ENCODE measurements around the gene TTLL5.

Gene TTLL5

DNA sequence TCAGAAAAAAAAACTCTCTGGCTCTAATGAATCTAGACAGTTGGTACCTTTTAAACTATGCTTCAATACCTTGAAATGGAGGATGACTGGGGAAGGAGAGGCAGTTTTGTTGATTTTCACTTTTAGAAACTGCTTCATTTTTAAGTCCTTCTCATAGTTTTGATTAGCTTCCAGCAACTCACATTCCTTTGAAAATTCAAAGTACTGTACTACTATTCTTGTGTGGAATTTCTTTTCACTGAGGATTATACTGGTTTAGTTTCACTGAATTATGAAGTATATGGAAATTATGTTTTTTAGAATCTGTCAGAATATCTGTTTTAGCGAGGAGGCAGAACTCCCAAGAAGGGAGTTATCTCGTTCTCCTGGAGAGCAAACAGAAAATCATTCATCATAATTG lies 204.5 kb downstream of the TTLL5 start:
- H2AK5ac ChIP-seq (ENCODE audit: low read depth, low read length), result no peak overlapping the region
- no peak overlapping the region for H4K91ac ChIP-seq (ENCODE audit: low read depth, low read length, poor library complexity)
- H4K8ac ChIP-seq (ENCODE audit: low read depth, low read length), result no peak overlapping the region
- DNase-seq (ENCODE audit: low spot score), result no peak
- H3K27ac ChIP-seq (replicated peaks; ENCODE audit: low read length), result no peak overlapping the region
- H3K4ac ChIP-seq (ENCODE audit: low read length), result no peak overlapping the region
- H3K9me3 ChIP-seq (replicated peaks in 1 of 2; ENCODE audit: control insufficient read depth in 2 of 2, insufficient read depth in 1 of 2, low read depth in 1 of 2, low read length in 2 of 2), result no peaks in the 10 kb centered on the region
- no peak overlapping the region for H2AFZ ChIP-seq (ENCODE audit: low read length)
- H3K4me3 ChIP-seq (ENCODE audit: low read length in 2 of 2), result no peak overlapping the region
- no peak overlapping the region for H3K23ac ChIP-seq (ENCODE audit: low read depth, low read length, poor library complexity)
- no peak overlapping the region for H3K18ac ChIP-seq (ENCODE audit: low read length)
- peaks cover 0 to 14% of the 10 kb centered on the region in 2 donors for H3K36me3 ChIP-seq (replicated peaks in 1 of 2; ENCODE audit: control insufficient read depth in 2 of 2, insufficient read depth in 2 of 2, low read length in 2 of 2)
- H2BK120ac ChIP-seq (ENCODE audit: low read depth, low read length), result no peak overlapping the region
- no peaks in the 10 kb centered on the region for H3K27me3 ChIP-seq (ENCODE audit: control insufficient read depth in 3 of 3, insufficient read depth in 3 of 3, low read depth in 1 of 3, low read length in 3 of 3)
- H2BK5ac ChIP-seq (ENCODE audit: low read length), result no peak overlapping the region
- peaks cover 10 to 12% of the 10 kb centered on the region in 2 donors for H3K4me1 ChIP-seq (ENCODE audit: control insufficient read depth in 2 of 2, insufficient read depth in 1 of 2, low read depth in 1 of 2, low read length in 2 of 2)
- H3K9ac ChIP-seq (ENCODE audit: low read depth, low read length, poor library complexity), result no peak overlapping the region
- no peak overlapping the region for H2BK12ac ChIP-seq (ENCODE audit: low read length)
- H3K79me1 ChIP-seq (ENCODE audit: low read depth, low read length), result no peaks in the 10 kb centered on the region
- no CpG with 5 or more reads among the region's 2 CpGs for WGBS, 2 donors (ENCODE audit: extremely low coverage in 2 of 2, insufficient read length in 2 of 2, insufficient replicate concordance in 1 of 2)
- H2BK15ac ChIP-seq (ENCODE audit: low read length), result no peak overlapping the region
- H3K14ac ChIP-seq (ENCODE audit: low read length), result no peak overlapping the region
- no peak overlapping the region for H3K4me2 ChIP-seq (ENCODE audit: insufficient read depth, low read length, poor library complexity, severe bottlenecking)

DNA sequence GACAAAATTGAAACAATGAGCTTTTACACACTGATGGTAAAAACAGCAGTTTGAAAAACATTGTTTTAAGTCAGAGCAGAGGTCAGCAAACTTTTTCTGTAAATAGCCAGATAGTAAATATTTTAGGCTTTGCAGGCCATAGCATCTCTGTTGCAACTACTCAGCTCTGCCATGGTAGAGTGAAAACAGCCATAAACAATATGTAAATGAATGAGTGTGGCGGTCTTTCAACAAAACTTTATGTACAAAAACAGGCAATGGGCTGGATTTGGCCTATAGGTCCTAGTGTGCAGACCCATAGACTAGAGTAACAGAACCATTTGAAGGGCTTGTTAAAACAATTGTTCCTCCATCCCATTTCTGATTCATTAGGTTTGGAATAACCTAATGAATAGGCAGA lies 205.9 kb downstream of the TTLL5 start:
- H3K4me1 ChIP-seq (ENCODE audit: control insufficient read depth in 2 of 2, insufficient read depth in 1 of 2, low read depth in 1 of 2, low read length in 2 of 2), result peaks cover 8 to 12% of the 10 kb centered on the region in 2 donors
- H3K4me2 ChIP-seq (ENCODE audit: insufficient read depth, low read length, poor library complexity, severe bottlenecking), result no peak overlapping the region
- H2BK5ac ChIP-seq (ENCODE audit: low read length), result no peak overlapping the region
- H3K18ac ChIP-seq (ENCODE audit: low read length), result no peak overlapping the region
- H2AK5ac ChIP-seq (ENCODE audit: low read depth, low read length), result no peak overlapping the region
- H4K8ac ChIP-seq (ENCODE audit: low read depth, low read length), result no peak overlapping the region
- H2AFZ ChIP-seq (ENCODE audit: low read length), result no peak overlapping the region
- WGBS, 2 donors (ENCODE audit: extremely low coverage in 2 of 2, insufficient read length in 2 of 2, insufficient replicate concordance in 1 of 2), result no CpG with 5 or more reads among the region's 1 CpG
- no peaks in the 10 kb centered on the region for H3K27me3 ChIP-seq (ENCODE audit: control insufficient read depth in 3 of 3, insufficient read depth in 3 of 3, low read depth in 1 of 3, low read length in 3 of 3)
- H3K27ac ChIP-seq (replicated peaks; ENCODE audit: low read length), result no peak overlapping the region
- no peaks in the 10 kb centered on the region for H3K9me3 ChIP-seq (replicated peaks in 1 of 2; ENCODE audit: control insufficient read depth in 2 of 2, insufficient read depth in 1 of 2, low read depth in 1 of 2, low read length in 2 of 2)
- no peak overlapping the region for H2BK12ac ChIP-seq (ENCODE audit: low read length)
- no peaks in the 10 kb centered on the region for H3K79me1 ChIP-seq (ENCODE audit: low read depth, low read length)
- H2BK15ac ChIP-seq (ENCODE audit: low read length), result no peak overlapping the region
- no peak overlapping the region for H2BK120ac ChIP-seq (ENCODE audit: low read depth, low read length)
- H3K23ac ChIP-seq (ENCODE audit: low read depth, low read length, poor library complexity), result no peak overlapping the region
- H3K36me3 ChIP-seq (replicated peaks in 1 of 2; ENCODE audit: control insufficient read depth in 2 of 2, insufficient read depth in 2 of 2, low read length in 2 of 2), result peaks cover 0 to 25% of the 10 kb centered on the region in 2 donors
- H3K9ac ChIP-seq (ENCODE audit: low read depth, low read length, poor library complexity), result no peak overlapping the region
- no peak overlapping the region for H3K4me3 ChIP-seq (ENCODE audit: low read length in 2 of 2)
- no peak overlapping the region for H3K14ac ChIP-seq (ENCODE audit: low read length)
- H4K91ac ChIP-seq (ENCODE audit: low read depth, low read length, poor library complexity), result no peak overlapping the region
- DNase-seq (ENCODE audit: low spot score), result no peak
- H3K4ac ChIP-seq (ENCODE audit: low read length), result no peak overlapping the region

DNA sequence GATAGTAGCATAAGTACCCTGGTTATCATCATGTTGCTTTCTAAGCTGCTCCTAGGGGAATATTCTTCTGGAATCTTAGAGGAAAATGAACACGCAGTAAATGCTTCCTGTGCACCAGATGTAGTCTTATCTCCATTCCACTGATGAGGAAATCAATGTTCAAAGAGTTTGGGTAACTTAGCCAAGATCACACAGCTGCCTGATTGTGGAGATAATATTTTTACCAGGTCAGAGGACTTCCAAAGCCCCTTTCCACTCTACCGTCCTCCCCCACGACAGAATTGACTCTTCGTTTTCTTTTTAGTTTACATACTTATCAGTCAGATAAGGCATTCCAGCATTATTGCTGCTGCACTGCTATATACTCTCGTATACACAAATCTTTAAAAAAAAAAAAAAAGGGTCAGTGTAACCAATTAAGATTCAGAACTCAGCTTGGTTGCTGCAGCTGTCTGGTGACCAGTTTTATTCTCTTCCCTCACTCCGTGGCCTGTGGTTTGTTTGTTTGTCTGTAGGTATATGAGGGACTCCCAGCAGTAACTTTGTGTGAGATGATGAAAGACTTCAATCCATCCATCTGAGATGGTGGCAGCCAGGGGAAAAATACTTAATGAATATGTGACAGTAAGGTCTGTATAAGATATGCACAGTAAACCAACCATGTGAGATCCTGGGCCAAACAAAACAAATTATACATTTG lies 210.3 kb downstream of the TTLL5 start:
- Histone ChIP-seq H2BK12ac (ENCODE audit: low read length) (no peak overlapping the region), H3K27me3 (ENCODE audit: control insufficient read depth in 3 of 3, insufficient read depth in 3 of 3, low read depth in 1 of 3, low read length in 3 of 3) (no peaks in the 10 kb centered on the region), H2BK120ac (ENCODE audit: low read depth, low read length) (no peak overlapping the region), H3K23ac (ENCODE audit: low read depth, low read length, poor library complexity) (no peak overlapping the region), H3K9ac (ENCODE audit: low read depth, low read length, poor library complexity) (no peak overlapping the region), H2AK5ac (ENCODE audit: low read depth, low read length) (no peak overlapping the region), H2AFZ (ENCODE audit: low read length) (no peak overlapping the region), H3K4me2 (ENCODE audit: insufficient read depth, low read length, poor library complexity, severe bottlenecking) (no peak overlapping the region), H2BK15ac (ENCODE audit: low read length) (no peak overlapping the region), H3K9me3 (replicated peaks in 1 of 2; ENCODE audit: control insufficient read depth in 2 of 2, insufficient read depth in 1 of 2, low read depth in 1 of 2, low read length in 2 of 2) (no peaks in the 10 kb centered on the region), H3K4ac (ENCODE audit: low read length) (no peak overlapping the region), H3K4me1 (ENCODE audit: control insufficient read depth in 2 of 2, insufficient read depth in 1 of 2, low read depth in 1 of 2, low read length in 2 of 2) (peaks cover 9 to 12% of the 10 kb centered on the region in 2 donors), H3K14ac (ENCODE audit: low read length) (no peak overlapping the region), H3K36me3 (replicated peaks in 1 of 2; ENCODE audit: control insufficient read depth in 2 of 2, insufficient read depth in 2 of 2, low read length in 2 of 2) (peaks cover 2 to 24% of the 10 kb centered on the region in 2 donors), H2BK5ac (ENCODE audit: low read length) (no peak overlapping the region), H3K27ac (replicated peaks; ENCODE audit: low read length) (no peak overlapping the region), H3K79me1 (ENCODE audit: low read depth, low read length) (no peaks in the 10 kb centered on the region), H3K4me3 (ENCODE audit: low read length in 2 of 2) (no peak overlapping the region), H4K91ac (ENCODE audit: low read depth, low read length, poor library complexity) (no peak overlapping the region), H3K18ac (ENCODE audit: low read length) (no peak overlapping the region), H4K8ac (ENCODE audit: low read depth, low read length) (no peak overlapping the region)
- no peak for DNase-seq (ENCODE audit: low spot score)
- no CpG with 5 or more reads among the region's 6 CpGs for WGBS, 2 donors (ENCODE audit: extremely low coverage in 2 of 2, insufficient read length in 2 of 2, insufficient replicate concordance in 1 of 2)

DNA sequence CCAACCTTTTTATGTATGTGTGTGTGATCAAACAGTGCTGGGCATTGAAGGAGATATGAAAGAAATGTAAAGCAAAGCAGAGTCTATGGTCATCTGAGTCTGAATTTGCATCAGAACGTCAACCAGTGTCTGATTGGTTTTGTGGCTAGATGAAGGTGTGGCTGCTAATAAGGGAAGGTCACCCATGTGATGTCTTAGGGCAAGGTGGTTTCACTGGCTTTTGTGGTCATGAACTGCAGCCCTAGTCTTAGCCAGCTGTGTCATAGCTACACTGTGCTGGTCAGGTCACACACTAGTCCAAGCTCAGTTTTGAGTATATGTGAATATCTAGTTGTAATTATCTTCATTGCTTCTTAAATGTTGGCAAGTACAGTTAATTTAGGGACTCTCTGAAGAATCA lies 214.9 kb downstream of the TTLL5 start:
- no peak overlapping the region for H2BK5ac ChIP-seq (ENCODE audit: low read length)
- H3K27me3 ChIP-seq (ENCODE audit: control insufficient read depth in 3 of 3, insufficient read depth in 3 of 3, low read depth in 1 of 3, low read length in 3 of 3), result no peaks in the 10 kb centered on the region
- H2AFZ ChIP-seq (ENCODE audit: low read length), result no peak overlapping the region
- H3K27ac ChIP-seq (replicated peaks; ENCODE audit: low read length), result no peak overlapping the region
- H3K9me3 ChIP-seq (replicated peaks in 1 of 2; ENCODE audit: control insufficient read depth in 2 of 2, insufficient read depth in 1 of 2, low read depth in 1 of 2, low read length in 2 of 2), result no peaks in the 10 kb centered on the region
- H3K14ac ChIP-seq (ENCODE audit: low read length), result no peak overlapping the region
- H3K4me2 ChIP-seq (ENCODE audit: insufficient read depth, low read length, poor library complexity, severe bottlenecking), result no peak overlapping the region
- no peak overlapping the region for H4K8ac ChIP-seq (ENCODE audit: low read depth, low read length)
- no peak overlapping the region for H3K4ac ChIP-seq (ENCODE audit: low read length)
- H3K9ac ChIP-seq (ENCODE audit: low read depth, low read length, poor library complexity), result peak overlapping the region; percentile 67
- no peak overlapping the region for H3K23ac ChIP-seq (ENCODE audit: low read depth, low read length, poor library complexity)
- H3K4me3 ChIP-seq (ENCODE audit: low read length in 2 of 2), result no peak overlapping the region
- no peak overlapping the region for H2BK120ac ChIP-seq (ENCODE audit: low read depth, low read length)
- WGBS, 2 donors (ENCODE audit: extremely low coverage in 2 of 2, insufficient read length in 2 of 2, insufficient replicate concordance in 1 of 2), result no CpG with 5 or more reads among the region's 1 CpG
- H4K91ac ChIP-seq (ENCODE audit: low read depth, low read length, poor library complexity), result no peak overlapping the region
- no peak overlapping the region for H3K18ac ChIP-seq (ENCODE audit: low read length)
- H3K36me3 ChIP-seq (replicated peaks in 1 of 2; ENCODE audit: control insufficient read depth in 2 of 2, insufficient read depth in 2 of 2, low read length in 2 of 2), result peaks cover 2 to 17% of the 10 kb centered on the region in 2 donors
- peaks cover 0 to 2% of the 10 kb centered on the region in 2 donors for H3K4me1 ChIP-seq (ENCODE audit: control insufficient read depth in 2 of 2, insufficient read depth in 1 of 2, low read depth in 1 of 2, low read length in 2 of 2)
- H2BK15ac ChIP-seq (ENCODE audit: low read length), result no peak overlapping the region
- no peak overlapping the region for H2BK12ac ChIP-seq (ENCODE audit: low read length)
- H2AK5ac ChIP-seq (ENCODE audit: low read depth, low read length), result no peak overlapping the region
- DNase-seq (ENCODE audit: low spot score), result no peak
- H3K79me1 ChIP-seq (ENCODE audit: low read depth, low read length), result no peaks in the 10 kb centered on the region

All from neuronal stem cell (in vitro differentiated cells).